HPDE6-E6E7 (cell line): Measurements from ENCODE around the gene ABCA7.

Experiments used
- DNase-seq: peaks from one replicate; pipeline ENCODE4 v3.0.0; 2011; ENCODE audit warnings: missing footprints; ENCODE audit errors: extremely low spot score

The ABCA7 gene

GRCh38 chr19:1039646-1040475 lies at the start of gene ABCA7:
TSS of gene ABCA7 (plus strand) at chr19:1040107. CDS start at chr19:1041362, 1,255 bp downstream.
- DNase-seq = peak; percentile 90

GRCh38 chr19:990119-990571 lies 49.8 kb upstream of the ABCA7 start:
- no peak for DNase-seq

GRCh38 chr19:990746-991145 lies 49.2 kb upstream of the ABCA7 start:
- no peak for DNase-seq

GRCh38 chr19:991174-991931 lies 48.6 kb upstream of the ABCA7 start:
- DNase-seq = no peak

GRCh38 chr19:991932-992669 lies 47.8 kb upstream of the ABCA7 start:
- DNase-seq = no peak

- no peak for DNase-seq
Measured at GRCh38 chr19:992670-993055, 47.2 kb upstream of the ABCA7 start.

GRCh38 chr19:993361-993830 lies 46.5 kb upstream of the ABCA7 start:
- DNase-seq = no peak

GRCh38 chr19:993831-994393 lies 46.0 kb upstream of the ABCA7 start:
- no peak for DNase-seq

GRCh38 chr19:994516-994915 lies 45.4 kb upstream of the ABCA7 start:
- DNase-seq = no peak

- DNase-seq = no peak
Measured at GRCh38 chr19:995051-995827, 44.7 kb upstream of the ABCA7 start.

- no peak for DNase-seq
Measured at GRCh38 chr19:996051-996838, 43.7 kb upstream of the ABCA7 start.

- no peak for DNase-seq
Measured at GRCh38 chr19:998064-998463, 41.8 kb upstream of the ABCA7 start.

- DNase-seq = no peak
Measured at GRCh38 chr19:999379-999719, 40.6 kb upstream of the ABCA7 start.

- DNase-seq = no peak
Measured at GRCh38 chr19:1000095-1000494, 39.8 kb upstream of the ABCA7 start, which contains the start of gene GRIN3B. TSS of gene GRIN3B (plus strand) at chr19:1000419. CDS start at chr19:1000438, 19 bp downstream.

GRCh38 chr19:1000591-1001537 lies 39.0 kb upstream of the ABCA7 start:
- DNase-seq = no peak

- no peak for DNase-seq
Measured at GRCh38 chr19:1001538-1002166, 38.3 kb upstream of the ABCA7 start.

GRCh38 chr19:1002600-1002999 lies 37.3 kb upstream of the ABCA7 start:
- no peak for DNase-seq

GRCh38 chr19:1003283-1003682 lies 36.6 kb upstream of the ABCA7 start:
- DNase-seq = no peak
